Liver (tissue), 9 donors: ENCODE measurements around the gene TMEM218. TPM values are rescaled to one million over a fixed set of nuclear protein-coding genes. Genes with fewer than 3 reads are reported as not detected.
A peak's percentile ranks its signal among the peaks of the same experiment; 100 is the strongest.

Experiments used
- DNase-seq: peaks from one replicate; pipeline ENCODE4 v3.0.0-alpha.2; 2017; ENCODE audit warnings: low spot score
- H3K27ac ChIP-seq, 2 donors: one replicate each; pipeline ENCODE4 v1.7.0; 2013; ENCODE audit warnings: inconsistent platforms in 2 of 2, low read length in 2 of 2, control low read depth in 1 of 2, low read depth in 1 of 2, mild to moderate bottlenecking in 1 of 2
- H3K27me3 ChIP-seq, 4 donors: one replicate each; pipeline versions ENCODE4 v1.6.1 to v1.7.0; 2013; ENCODE audit warnings: low read length in 3 of 4, inconsistent platforms in 1 of 4, mild to moderate bottlenecking in 1 of 4, moderate library complexity in 1 of 4; ENCODE audit not compliant: control insufficient read depth in 4 of 4, insufficient read depth in 4 of 4
- H3K36me3 ChIP-seq, 4 donors: one replicate each; pipeline versions ENCODE4 v1.6.1 to v1.7.0; 2013; ENCODE audit warnings: low read length in 3 of 4, mild to moderate bottlenecking in 3 of 4, low read depth in 1 of 4, moderate library complexity in 1 of 4; ENCODE audit not compliant: control insufficient read depth in 4 of 4, insufficient read depth in 3 of 4
- H3K4me1 ChIP-seq, 4 donors: one replicate each; pipeline versions ENCODE4 v1.6.1 to v1.7.0; 2013; ENCODE audit warnings: low read length in 3 of 4, mild to moderate bottlenecking in 3 of 4, moderate library complexity in 1 of 4; ENCODE audit not compliant: control insufficient read depth in 4 of 4, insufficient read depth in 4 of 4
- H3K4me3 ChIP-seq, 3 donors: one replicate each; pipeline versions ENCODE4 v1.6.1 to v1.7.0; 2013; ENCODE audit warnings: low read length in 3 of 3, control low read depth in 1 of 3, low read depth in 1 of 3, mild to moderate bottlenecking in 1 of 3
- H3K9ac ChIP-seq, 2 donors: one replicate each; pipeline ENCODE4 v1.7.0; 2013; ENCODE audit warnings: low read length in 2 of 2, mild to moderate bottlenecking in 2 of 2, moderate library complexity in 2 of 2, control low read depth in 1 of 2, low read depth in 1 of 2
- H3K9me3 ChIP-seq, 4 donors: one replicate each; pipeline versions ENCODE4 v1.6.1 to v1.7.0; 2013; ENCODE audit warnings: low read length in 3 of 4; ENCODE audit not compliant: control insufficient read depth in 4 of 4
- EGR1 ChIP-seq, 2 donors: IDR thresholded peaks; 2 replicates each; pipeline ENCODE4 v1.6.1; 2016 to 2018; ENCODE audit warnings: antibody characterized with exemption in 2 of 2, low read depth in 2 of 2
- FOXA2 ChIP-seq: IDR thresholded peaks from 2 replicates; pipeline ENCODE4 v1.6.1; 2016; ENCODE audit warnings: antibody characterized with exemption
- GABPA ChIP-seq, 2 donors: IDR thresholded peaks in 1 of 2; conservative IDR thresholded peaks in 1 of 2; 2 replicates each; pipeline ENCODE4 v1.6.1; 2016; ENCODE audit warnings: antibody characterized with exemption in 2 of 2, mild to moderate bottlenecking in 1 of 2, moderate library complexity in 1 of 2
- HNF4A ChIP-seq, 2 donors: conservative IDR thresholded peaks; 2 replicates each; pipeline ENCODE4 v1.6.1; 2016; ENCODE audit warnings: antibody characterized with exemption in 2 of 2, mild to moderate bottlenecking in 2 of 2
- JUND ChIP-seq, 2 donors: IDR thresholded peaks; 2 replicates each; pipeline ENCODE4 v1.6.1; 2016; ENCODE audit warnings: antibody characterized with exemption in 2 of 2
- NR2F2 ChIP-seq: IDR thresholded peaks from 2 replicates; pipeline ENCODE4 v1.6.1; 2016; ENCODE audit warnings: antibody characterized with exemption
- RAD21 ChIP-seq, 2 donors: IDR thresholded peaks; 2 replicates each; pipeline ENCODE4 v1.6.1; 2016; ENCODE audit warnings: antibody characterized with exemption in 2 of 2, mild to moderate bottlenecking in 2 of 2
- RXRA ChIP-seq, 2 donors: IDR thresholded peaks; 2 replicates each; pipeline ENCODE4 v1.6.1; 2017 to 2018; ENCODE audit warnings: antibody characterized with exemption in 2 of 2, mild to moderate bottlenecking in 1 of 2
- SP1 ChIP-seq: IDR thresholded peaks from 2 replicates; pipeline ENCODE4 v1.6.1; 2018; ENCODE audit warnings: antibody characterized with exemption, mild to moderate bottlenecking
- TAF1 ChIP-seq: conservative IDR thresholded peaks from 2 replicates; pipeline ENCODE4 v1.6.1; 2016; ENCODE audit warnings: antibody characterized with exemption, mild to moderate bottlenecking
- YY1 ChIP-seq: IDR thresholded peaks from 2 replicates; pipeline ENCODE4 v1.6.1; 2016; ENCODE audit warnings: antibody characterized with exemption, mild to moderate bottlenecking
- WGBS: extraction: QIAGEN DNeasy Blood & Tissue Kit; methylation state at CpG from one replicate; pipeline ENCODE4 v1.1.7; 2013; 5-methylcytosine and 5-hydroxymethylcytosine counted together
- polyA plus RNA-seq, 2 donors: library from polyadenylated mRNA; stranded (reverse) in 1 of 2; unstranded in 1 of 2; fragments of 200-250 nt in 1 of 2; fragments of >200 nt in 1 of 2; fragmentation: Nextera tagmentation in 1 of 2; extraction: Ambion mirVana in 1 of 2; gene quantifications; one replicate each; pipeline versions ENCODE4 v1.2.1 to v1.2.3, GENCODE V29; 2013 to 2015
- total RNA-seq, 2 donors: library from RNA; depleted of rRNA; stranded (reverse); fragments of >200 nt; gene quantifications; one replicate each; pipeline ENCODE4 v1.2.3, GENCODE V29; 2014
- TF ChIP-seq, protein P1 (sequence below): fragments of 150-350 bp; IDR thresholded peaks from 2 replicates; pipeline ENCODE4 v1.5.1; 2017; ENCODE audit warnings: improper control_type of control experiment, low read depth, low read length; ENCODE audit not compliant: missing input control
- TF ChIP-seq, protein P2 (sequence below): IDR thresholded peaks from 2 replicates; pipeline ENCODE4 v1.6.1; 2016; ENCODE audit warnings: antibody characterized with exemption
- TF ChIP-seq, protein P3 (sequence below): IDR thresholded peaks from 2 replicates; pipeline ENCODE4 v1.6.1; 2016; ENCODE audit warnings: antibody characterized with exemption, mild to moderate bottlenecking
- TF ChIP-seq, protein P4 (sequence below): IDR thresholded peaks from 2 replicates; pipeline ENCODE4 v1.6.1; 2016; ENCODE audit warnings: antibody characterized with exemption
- TF ChIP-seq, protein P5 (sequence below): IDR thresholded peaks from 2 replicates; pipeline ENCODE4 v1.6.1; 2016; ENCODE audit warnings: antibody characterized with exemption
- donor health status: healthy.
- donor health status: healthy.
- donor health status: healthy.
- donor health status: healthy.
- donor health status: healthy.

TMEM218 gene
- total and polyA plus RNA-seq, 4 donors, result 11.1 to 16.4 (median 14.1) TPM

DNA sequence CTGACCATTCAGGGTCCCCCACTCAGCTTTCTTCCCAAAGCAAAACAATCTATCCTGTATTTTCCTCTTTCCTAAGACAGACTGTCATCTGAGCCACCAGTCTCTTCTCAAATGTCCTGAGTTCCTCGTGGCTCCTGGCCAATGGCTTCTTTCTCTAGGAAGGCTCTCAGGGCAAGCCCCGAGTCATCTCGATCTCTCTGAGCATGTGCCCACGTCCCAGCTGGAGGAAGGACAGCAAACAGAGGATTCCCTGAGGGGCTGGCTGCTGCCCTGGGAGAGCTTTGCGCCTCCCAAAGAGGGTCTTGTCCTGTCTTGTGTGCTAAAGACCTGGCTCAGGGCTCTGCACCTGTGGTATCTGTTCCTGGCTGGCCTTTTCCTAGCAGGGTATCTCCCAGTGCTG, 40.0 kb downstream of the TMEM218 start:
- H3K27ac ChIP-seq, result peak overlapping the region; percentile 19 to 52
- 67% methylated on average over 5 of the region's 5 CpGs for WGBS
- DNase-seq, result no peak
- H3K36me3 ChIP-seq, result no peaks in the 10 kb centered on the region
- H3K27me3 ChIP-seq, result no peaks in the 10 kb centered on the region
- TF ChIP-seq NR2F2 (no peak), JUND (IDR thresholded peaks at IDR 0.05) (no peak), EGR1 (IDR thresholded peaks at IDR 0.05; ENCODE audit: low read depth in 2 of 2) (no peak), FOXA2 (no peak), SP1 (no peak), RAD21 (IDR thresholded peaks at IDR 0.05) (no peak), GABPA (IDR thresholded peaks at IDR 0.05 in 1 of 2, conservative IDR thresholded peaks at IDR 0.05 in 1 of 2) (no peak)
- TF ChIP-seq, protein P1, sequence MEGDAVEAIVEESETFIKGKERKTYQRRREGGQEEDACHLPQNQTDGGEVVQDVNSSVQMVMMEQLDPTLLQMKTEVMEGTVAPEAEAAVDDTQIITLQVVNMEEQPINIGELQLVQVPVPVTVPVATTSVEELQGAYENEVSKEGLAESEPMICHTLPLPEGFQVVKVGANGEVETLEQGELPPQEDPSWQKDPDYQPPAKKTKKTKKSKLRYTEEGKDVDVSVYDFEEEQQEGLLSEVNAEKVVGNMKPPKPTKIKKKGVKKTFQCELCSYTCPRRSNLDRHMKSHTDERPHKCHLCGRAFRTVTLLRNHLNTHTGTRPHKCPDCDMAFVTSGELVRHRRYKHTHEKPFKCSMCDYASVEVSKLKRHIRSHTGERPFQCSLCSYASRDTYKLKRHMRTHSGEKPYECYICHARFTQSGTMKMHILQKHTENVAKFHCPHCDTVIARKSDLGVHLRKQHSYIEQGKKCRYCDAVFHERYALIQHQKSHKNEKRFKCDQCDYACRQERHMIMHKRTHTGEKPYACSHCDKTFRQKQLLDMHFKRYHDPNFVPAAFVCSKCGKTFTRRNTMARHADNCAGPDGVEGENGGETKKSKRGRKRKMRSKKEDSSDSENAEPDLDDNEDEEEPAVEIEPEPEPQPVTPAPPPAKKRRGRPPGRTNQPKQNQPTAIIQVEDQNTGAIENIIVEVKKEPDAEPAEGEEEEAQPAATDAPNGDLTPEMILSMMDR, result no peak
- TF ChIP-seq, protein P2, sequence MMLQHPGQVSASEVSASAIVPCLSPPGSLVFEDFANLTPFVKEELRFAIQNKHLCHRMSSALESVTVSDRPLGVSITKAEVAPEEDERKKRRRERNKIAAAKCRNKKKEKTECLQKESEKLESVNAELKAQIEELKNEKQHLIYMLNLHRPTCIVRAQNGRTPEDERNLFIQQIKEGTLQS, result no peak
- TF ChIP-seq, protein P3, sequence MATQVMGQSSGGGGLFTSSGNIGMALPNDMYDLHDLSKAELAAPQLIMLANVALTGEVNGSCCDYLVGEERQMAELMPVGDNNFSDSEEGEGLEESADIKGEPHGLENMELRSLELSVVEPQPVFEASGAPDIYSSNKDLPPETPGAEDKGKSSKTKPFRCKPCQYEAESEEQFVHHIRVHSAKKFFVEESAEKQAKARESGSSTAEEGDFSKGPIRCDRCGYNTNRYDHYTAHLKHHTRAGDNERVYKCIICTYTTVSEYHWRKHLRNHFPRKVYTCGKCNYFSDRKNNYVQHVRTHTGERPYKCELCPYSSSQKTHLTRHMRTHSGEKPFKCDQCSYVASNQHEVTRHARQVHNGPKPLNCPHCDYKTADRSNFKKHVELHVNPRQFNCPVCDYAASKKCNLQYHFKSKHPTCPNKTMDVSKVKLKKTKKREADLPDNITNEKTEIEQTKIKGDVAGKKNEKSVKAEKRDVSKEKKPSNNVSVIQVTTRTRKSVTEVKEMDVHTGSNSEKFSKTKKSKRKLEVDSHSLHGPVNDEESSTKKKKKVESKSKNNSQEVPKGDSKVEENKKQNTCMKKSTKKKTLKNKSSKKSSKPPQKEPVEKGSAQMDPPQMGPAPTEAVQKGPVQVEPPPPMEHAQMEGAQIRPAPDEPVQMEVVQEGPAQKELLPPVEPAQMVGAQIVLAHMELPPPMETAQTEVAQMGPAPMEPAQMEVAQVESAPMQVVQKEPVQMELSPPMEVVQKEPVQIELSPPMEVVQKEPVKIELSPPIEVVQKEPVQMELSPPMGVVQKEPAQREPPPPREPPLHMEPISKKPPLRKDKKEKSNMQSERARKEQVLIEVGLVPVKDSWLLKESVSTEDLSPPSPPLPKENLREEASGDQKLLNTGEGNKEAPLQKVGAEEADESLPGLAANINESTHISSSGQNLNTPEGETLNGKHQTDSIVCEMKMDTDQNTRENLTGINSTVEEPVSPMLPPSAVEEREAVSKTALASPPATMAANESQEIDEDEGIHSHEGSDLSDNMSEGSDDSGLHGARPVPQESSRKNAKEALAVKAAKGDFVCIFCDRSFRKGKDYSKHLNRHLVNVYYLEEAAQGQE, result no peak
- H3K9ac ChIP-seq, result no peak overlapping the region
- H3K9me3 ChIP-seq, result no peaks in the 10 kb centered on the region
- H3K4me3 ChIP-seq, result no peak overlapping the region
- H3K4me1 ChIP-seq, result peaks cover 0 to 3% (median 0%) of the 10 kb centered on the region in 4 donors

DNA sequence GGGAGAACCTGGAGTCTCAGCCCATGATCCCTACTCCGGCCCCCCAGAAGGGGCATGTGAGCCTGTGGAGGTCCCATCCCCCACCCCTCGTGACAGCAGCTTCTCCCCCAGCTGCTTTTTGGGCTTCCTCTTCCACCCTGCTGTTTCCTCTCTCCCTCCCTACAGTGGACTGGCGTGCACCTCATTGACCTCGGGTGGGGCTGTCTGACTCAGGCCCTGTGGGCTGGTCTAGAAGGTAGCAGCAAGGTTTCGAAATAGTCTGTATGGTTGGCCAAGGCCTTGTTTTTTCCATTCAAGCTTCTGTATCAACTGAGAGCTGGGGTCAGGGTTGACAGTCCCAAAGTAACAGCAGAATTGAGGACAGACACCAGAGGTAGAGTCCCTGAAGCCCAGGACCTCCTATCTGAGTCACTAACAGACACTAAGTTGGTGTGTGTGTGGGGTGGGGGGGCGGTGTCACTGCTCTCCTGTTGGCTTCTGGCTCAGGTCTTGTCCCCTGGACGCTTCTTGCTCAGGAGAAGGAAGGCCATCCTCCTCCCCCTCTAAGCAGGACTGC, 40.6 kb downstream of the TMEM218 start:
- Histone ChIP-seq H3K9ac (no peak overlapping the region), H3K9me3 (no peaks in the 10 kb centered on the region), H3K27ac (peak overlapping the region; percentile 19 to 52), H3K36me3 (no peaks in the 10 kb centered on the region), H3K4me3 (no peak overlapping the region), H3K27me3 (no peaks in the 10 kb centered on the region), H3K4me1 (peaks cover 0 to 3% (median 0%) of the 10 kb centered on the region in 4 donors)
- no peak for DNase-seq
- 59% methylated on average over 7 of the region's 7 CpGs for WGBS
- TF ChIP-seq GABPA (IDR thresholded peaks at IDR 0.05 in 1 of 2, conservative IDR thresholded peaks at IDR 0.05 in 1 of 2), result no peak
- peak; percentile 78 for TF ChIP-seq SP1
- TF ChIP-seq, protein P4, sequence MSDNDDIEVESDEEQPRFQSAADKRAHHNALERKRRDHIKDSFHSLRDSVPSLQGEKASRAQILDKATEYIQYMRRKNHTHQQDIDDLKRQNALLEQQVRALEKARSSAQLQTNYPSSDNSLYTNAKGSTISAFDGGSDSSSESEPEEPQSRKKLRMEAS, result no peak
- TF ChIP-seq, protein P2, result no peak
- no peak for TF ChIP-seq NR2F2
- TF ChIP-seq RXRA (IDR thresholded peaks at IDR 0.05), result peak; percentile 81 to 90
- TF ChIP-seq, protein P5, sequence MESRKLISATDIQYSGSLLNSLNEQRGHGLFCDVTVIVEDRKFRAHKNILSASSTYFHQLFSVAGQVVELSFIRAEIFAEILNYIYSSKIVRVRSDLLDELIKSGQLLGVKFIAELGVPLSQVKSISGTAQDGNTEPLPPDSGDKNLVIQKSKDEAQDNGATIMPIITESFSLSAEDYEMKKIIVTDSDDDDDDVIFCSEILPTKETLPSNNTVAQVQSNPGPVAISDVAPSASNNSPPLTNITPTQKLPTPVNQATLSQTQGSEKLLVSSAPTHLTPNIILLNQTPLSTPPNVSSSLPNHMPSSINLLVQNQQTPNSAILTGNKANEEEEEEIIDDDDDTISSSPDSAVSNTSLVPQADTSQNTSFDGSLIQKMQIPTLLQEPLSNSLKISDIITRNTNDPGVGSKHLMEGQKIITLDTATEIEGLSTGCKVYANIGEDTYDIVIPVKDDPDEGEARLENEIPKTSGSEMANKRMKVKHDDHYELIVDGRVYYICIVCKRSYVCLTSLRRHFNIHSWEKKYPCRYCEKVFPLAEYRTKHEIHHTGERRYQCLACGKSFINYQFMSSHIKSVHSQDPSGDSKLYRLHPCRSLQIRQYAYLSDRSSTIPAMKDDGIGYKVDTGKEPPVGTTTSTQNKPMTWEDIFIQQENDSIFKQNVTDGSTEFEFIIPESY, result no peak
- peak in 1 of 2 donors; percentile 44 for TF ChIP-seq EGR1 (IDR thresholded peaks at IDR 0.05; ENCODE audit: low read depth in 2 of 2)
- TF ChIP-seq YY1, result no peak
- no peak for TF ChIP-seq RAD21 (IDR thresholded peaks at IDR 0.05)
- TF ChIP-seq, protein P3, result no peak
- peak; percentile 46 to 68 for TF ChIP-seq HNF4A (conservative IDR thresholded peaks at IDR 0.05)
- TF ChIP-seq TAF1, result no peak
- TF ChIP-seq, protein P1, result no peak
